Medulla oblongata (tissue), 1 donor: ENCODE results near the gene STIMATE.

Experiments
- DNase-seq: peaks from one replicate; pipeline ENCODE4 v3.0.0-alpha.2; 2015; ENCODE audit errors: extremely low spot score

STIMATE gene

DNA sequence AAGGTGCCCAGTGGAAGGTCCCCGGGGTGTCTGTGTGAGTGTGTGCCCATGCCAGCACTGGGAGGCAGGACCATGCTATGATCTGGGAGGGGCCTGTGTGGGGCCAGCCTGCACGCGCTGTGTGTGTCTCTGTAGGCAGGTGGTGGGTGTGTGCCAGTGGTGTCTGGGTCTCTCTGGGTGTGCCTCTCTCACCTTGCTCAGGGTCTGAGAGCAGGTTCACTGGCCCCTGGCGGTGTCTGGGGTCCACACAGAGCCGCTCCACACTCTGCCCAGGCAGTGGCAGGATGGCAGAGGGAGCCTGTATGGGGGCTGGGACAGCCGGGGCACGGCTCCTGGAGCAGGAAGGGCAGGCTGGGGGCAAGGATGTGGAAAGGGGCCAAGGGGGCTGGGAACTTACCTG, 79.5 kb downstream of the STIMATE start:
- no peak for DNase-seq

DNA sequence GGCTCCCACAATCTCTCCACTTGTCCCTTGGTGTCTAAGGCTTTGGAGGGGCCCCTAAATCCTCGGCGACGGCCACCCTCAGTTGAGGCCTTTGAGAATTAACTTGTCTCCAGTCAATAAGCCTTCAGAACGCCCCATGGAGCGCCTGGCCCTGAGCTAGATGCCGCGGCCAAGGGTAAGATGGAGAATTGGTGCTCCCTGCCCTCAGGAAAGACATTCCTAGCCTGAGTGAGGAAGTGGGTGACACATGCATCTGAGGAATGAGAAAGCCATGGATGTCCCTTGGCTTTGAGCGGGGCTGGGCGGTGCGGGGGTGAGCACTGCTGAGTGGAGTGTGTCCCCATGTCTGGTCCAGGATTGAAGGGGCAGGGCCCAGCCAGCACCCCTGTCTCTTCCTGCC, 80.1 kb downstream of the STIMATE start:
- DNase-seq = no peak

DNA sequence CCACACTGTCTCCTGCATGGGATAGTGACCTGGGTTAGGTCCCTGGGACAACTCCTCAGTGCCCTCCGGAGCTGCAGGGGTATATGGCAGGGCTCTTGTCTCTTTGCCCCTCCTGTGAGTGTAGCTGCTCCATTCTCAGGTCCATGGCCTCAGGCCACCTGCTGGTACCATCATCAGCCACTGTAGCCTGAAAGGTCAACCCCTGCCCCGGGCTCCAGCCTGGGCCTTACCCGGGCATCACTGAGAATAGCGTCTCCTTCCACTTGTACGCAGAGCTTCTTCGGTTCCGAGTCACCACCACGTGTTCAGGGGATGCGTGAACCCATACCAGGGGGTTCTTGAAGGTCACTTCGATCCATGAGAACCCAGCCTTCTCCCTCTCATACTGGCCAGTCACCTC, 80.7 kb downstream of the STIMATE start:
- DNase-seq = no peak

DNA sequence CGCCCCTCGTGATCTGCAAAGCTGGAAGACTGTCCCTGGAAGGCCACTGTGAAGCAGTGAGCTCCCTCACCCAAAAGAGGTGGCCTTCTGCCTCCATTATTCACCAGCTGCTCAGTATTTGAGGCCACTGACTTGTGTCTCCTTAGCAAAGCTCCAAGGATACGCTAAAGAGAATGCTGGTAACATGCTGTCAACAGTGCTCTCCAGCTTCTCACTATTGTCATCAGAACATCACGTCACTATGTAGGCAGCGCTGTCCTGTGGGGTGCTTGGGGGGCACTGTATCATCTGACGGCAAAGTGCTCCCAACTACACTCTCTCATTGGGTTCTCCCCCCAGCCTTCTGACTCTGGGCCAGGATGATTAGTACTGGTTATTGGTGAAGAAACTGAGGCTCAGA, 81.1 kb downstream of the STIMATE start:
- DNase-seq = no peak

DNA sequence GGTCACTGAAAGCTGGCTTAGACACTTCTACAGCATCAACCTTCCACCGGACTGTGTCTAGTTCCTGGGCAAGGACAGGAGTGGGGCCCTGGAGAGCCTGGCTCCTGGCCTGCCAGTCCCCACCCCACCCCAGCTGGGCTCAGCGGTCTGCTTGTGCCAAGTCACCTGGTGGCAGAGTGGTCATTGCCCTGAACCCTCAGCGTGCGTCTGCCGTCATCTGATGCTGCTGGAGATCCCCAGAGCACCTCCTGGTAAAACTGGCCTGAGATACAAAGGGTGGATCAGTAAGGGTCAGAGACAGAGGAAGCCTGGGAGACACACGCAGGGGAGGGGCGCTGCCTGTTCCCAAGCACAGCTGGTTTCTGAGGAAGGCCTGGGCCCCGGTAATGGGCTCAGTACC, 83.5 kb downstream of the STIMATE start:
- no peak for DNase-seq

DNA sequence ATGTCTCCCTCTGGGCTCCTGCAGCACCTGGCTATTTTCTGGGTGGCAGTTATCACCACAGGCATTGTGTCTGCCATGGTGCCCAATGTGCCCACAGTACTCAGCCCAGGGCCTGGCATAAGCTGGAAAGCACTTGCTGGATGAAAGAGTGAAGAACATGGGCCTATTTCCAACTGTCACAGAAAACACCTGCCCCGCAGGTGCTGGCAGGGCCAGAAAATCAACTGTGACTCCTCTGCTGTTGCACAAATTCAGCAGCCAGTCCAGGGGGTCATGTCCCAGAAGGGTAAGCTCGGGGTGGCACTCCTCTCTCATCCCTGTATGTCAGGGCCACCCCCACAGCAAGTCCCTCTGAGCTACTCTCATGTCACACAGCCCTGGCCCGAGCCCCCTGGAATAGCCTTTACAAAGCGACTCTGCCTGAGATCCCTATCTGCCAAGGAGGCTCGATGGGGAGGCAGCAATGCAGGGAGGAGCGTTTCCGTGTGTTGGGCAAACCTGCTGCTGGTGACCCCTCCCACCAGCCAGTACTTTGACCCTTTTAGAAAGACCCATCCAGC, 85.8 kb downstream of the STIMATE start:
- no peak for DNase-seq

DNA sequence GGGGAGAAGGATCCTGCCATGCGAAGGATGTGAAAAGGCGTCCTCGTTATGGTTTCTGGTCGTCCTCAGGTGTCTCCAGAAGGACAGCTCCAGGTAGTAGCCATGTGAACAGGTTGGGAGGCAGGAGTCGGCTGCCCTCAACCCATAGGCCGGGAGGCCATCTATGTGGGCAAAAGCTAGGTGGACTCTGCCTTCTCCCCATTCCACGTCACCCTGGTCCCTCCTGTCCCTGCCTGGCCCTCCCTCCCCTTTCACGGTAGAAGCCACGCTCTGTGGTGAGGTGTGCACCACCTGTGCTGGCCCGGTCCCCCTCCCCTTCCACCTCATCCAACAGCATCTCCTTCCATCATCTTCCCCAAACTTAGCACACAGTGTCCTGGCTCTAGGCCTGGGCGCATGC, 86.4 kb downstream of the STIMATE start:
- DNase-seq = no peak

DNA sequence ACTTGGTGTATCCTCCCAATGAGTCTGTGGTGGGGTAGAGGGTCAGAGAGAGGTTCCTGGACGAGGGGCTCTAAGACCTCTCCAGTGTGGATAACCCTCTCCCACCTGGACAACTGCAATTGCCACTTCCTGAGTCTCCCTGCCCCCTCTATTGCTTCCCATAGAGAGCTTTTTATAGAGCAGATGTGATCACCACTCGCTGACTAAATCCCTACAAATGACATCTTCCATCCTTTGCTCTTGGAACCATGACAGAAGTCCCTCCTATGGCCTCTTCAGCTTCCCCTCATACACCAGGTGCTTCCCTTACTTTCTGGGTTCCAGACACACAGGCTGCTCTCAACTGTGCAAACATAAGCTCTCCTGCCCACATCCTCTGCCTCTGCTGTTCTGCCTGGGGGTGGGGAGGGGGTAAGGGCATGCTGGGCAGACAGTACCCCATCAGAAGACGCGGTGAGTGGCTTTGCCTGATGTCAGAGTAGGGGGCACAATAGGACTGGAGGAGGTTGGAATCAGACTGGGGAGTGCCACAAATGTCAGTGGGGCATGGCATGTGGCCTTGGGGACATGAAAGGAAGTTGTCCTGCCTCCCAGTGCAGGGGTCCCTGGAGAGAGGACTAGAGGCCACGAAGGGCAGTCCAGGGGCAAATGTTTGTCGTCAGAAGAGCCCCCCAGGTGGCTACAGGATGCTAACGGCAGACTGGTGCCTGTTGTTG, 87.5 kb downstream of the STIMATE start:
- no peak for DNase-seq

DNA sequence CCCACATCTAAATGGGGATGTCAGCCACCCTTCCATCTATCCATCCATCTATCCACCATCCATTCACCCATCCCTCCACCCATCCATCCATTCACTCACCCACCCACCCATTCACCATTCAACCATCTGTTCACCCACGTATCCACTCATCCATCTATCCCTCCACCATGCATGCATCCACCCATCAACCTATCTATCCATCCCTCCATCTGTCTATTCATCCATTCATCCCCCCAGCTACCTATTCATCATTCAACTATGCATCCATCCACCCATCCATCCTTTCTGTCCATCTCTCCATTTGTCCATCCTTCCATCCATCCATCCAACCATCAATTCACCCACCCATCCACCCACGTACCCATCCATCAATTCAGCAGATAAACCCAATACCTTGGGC, 88.2 kb downstream of the STIMATE start:
- DNase-seq = no peak

DNA sequence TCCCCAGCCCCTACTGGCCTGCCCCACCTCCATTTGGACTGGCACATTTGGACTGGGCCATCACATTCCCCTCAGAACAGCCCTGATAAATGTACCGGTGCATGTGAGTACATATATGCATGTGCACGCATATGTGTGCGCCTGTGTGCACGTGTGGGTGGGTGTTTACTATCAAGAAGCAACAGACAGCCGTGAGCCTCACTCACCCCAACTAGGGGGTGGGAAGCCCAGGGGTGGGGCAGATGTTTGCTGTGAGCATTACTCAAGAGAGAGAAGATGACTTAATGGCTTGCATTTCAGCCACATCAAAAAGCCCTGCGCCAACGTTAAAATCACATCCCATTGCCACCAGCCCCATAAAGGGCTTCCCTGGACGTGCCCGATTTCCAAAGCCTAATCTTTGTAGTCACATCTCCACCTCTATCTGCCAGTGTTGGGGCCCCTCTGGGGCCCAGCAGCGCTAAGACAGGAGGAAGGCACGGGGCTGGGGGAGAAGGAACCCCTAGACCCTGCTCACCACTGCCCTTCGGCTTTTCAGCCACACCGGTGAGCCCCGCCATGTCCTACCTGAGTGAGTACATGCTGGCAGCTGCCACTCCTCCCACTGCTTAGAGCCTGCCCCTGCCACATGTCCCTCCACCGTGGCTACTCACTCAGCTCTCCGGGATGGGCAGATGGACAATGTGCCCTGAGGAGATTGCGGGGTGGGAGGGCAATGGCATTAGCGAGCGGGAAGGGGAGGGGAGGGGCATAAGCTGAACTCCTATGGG, 91.9 kb downstream of the STIMATE start:
- no peak for DNase-seq

DNA sequence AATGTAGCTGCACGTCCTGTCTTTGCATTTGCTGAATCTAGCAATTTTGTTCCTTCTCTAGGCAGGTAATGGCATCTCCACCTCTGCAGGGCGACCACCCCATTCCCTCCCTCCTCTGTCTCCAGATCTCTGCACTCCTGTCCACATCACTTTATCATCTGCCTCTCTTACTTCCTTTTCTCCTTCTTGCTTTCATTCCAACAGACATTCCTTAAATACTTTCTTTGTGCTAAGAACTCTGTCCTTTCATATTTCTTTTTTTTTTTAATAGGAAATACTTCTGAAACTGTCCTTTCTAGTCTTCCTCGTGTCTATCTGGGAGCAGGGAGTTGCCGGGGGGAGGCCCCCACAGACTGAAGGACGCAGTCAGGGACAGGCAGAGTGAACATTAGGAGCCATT, 95.5 kb downstream of the STIMATE start:
- no peak for DNase-seq

DNA sequence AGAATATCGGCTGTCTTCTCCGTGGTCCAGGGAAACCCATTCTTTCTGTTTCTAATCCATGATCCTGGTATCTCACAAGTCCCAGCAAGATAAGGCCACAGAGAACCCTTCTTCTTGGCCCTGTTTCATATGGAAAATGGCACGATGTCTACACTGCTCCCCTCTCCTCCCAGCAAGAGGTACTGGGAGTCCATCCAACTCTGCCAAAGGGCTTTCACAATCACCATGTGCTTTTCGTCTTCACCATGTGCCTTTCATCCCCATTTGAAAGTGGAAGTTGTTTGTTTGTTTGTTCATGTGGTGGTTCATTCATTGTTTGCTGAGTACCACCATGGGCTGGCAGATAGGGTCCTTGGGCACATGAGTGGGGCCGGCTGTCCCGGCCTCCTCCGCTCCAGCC, 97.3 kb downstream of the STIMATE start:
- DNase-seq = no peak

DNA sequence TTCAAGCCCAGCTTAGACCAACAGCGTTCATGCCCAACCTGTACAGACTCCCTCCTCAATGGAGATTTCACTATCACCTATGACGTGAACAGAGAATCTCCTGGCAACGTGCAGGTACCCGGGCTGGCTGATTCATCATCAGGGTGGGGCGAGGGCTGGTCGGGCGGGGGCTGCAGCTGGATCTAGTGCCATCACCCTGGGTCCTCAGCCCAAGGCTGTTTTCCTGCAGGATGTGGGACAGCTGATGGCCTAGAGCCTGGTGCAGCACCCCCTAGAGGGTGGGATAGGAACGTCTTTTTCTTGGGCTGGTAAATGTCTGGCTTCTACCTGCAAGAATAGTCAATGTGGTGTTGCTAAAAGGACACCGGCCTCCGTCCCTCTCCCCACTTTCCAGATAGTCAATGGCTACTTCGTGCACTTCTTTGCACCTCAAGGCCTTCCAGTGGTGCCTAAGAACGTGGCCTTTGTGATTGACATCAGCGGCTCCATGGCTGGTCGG, 98.3 kb downstream of the STIMATE start:
- no peak for DNase-seq

DNA sequence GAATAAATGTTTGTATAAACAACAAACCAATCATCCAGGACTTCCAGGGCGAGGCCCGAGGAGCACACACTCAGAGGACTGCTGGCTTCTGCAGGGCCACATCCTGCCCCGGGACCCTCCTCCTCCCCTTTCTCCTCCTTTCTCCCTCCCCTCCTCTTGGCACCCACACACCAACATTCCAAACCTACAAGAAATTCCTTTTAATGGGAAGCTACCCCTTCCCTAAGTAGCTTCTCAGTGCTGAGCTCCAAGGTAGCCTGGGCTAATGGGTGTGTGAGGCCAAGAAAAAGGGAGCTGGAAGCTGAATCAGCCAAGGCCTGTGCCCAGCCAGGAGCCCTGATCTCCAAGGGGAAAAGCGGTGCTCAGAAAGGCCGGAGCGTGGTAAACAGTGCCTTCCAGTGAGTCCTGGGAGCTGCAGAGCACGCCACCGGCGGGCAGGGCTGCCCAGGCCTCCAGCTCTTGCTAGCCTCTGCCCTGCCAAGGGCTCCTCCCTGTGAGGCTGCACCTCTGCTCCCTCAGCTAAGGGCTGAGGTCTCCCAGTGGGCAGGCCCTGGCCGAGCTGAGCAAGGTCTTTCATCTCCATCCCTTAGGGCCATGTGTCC, 98.9 kb downstream of the STIMATE start:
- DNase-seq = no peak

DNA sequence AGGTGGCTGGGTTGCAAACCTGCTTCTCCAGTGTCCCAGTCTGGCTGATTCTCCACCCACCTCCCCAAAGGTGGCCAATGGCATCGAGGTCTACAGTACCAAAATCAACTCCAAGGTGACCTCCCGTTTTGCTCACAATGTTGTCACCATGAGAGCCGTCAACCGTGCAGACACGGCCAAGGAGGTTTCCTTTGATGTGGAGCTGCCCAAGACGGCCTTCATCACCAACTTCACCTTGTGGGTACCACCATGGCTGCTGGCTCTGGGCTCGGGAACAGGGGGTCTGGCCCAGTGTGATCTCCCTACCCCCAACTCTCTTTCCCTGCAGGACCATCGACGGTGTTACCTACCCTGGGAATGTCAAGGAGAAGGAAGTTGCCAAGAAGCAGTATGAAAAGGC, 100.9 kb downstream of the STIMATE start:
- no peak for DNase-seq

DNA sequence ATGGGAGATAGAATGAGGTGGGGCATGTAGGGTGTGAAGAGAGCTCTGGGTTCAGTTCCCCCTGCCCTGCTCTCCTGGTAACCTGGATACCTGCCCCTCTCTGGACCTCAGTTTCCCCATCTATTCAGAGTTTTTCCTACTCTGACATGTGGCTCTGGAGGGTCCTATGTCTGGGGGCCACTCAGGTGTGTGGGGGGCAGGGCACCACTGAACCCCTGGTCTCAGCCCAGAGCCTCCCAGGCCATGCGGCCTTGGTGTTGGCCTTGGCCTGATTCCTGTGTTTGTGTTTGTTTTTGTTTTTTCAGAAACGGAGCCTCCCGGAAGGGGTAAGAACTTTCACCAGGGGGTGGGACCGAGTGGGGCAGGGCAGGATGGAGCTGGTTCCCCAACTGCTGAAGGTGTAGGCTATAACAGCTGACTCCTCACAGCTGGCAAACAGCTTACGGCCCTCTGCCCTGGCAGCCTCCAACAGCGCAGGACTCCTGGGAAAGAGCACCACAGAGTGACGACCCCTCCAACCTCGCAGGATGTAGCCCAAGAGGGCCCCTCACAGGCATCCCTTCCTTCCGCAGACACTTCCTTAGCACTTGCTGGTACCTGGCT, 101.9 kb downstream of the STIMATE start:
- DNase-seq = no peak

DNA sequence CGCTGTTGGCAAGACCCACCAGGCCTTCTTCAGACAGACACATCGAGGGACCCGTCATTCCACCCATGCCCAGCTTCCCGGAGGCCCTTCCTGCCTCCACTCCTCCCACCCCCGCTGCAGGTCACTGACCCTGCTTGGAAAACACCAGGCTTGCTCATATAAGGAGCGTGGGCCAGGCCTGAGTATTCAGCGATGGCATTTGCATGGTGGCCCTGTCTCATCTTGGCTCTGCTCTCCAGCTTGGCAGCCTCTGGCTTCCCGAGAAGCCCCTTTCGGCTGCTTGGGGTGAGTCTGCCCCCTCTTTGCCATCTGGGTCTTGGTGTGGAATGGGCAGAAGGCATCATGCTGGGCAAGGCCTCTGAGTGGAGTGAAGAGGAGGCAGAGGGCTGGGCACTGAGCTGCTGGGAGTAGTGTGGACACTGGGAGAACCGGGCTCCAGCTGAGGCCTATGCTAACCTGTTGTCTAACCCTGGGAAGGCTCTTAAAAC, 102.7 kb downstream of the STIMATE start, which contains the start of gene ITIH3:
TSS of gene ITIH3 (plus strand) at position 185 of the 488 bp plus-strand sequence. CDS start at position 193, 8 bp downstream.
- no peak for DNase-seq

DNA sequence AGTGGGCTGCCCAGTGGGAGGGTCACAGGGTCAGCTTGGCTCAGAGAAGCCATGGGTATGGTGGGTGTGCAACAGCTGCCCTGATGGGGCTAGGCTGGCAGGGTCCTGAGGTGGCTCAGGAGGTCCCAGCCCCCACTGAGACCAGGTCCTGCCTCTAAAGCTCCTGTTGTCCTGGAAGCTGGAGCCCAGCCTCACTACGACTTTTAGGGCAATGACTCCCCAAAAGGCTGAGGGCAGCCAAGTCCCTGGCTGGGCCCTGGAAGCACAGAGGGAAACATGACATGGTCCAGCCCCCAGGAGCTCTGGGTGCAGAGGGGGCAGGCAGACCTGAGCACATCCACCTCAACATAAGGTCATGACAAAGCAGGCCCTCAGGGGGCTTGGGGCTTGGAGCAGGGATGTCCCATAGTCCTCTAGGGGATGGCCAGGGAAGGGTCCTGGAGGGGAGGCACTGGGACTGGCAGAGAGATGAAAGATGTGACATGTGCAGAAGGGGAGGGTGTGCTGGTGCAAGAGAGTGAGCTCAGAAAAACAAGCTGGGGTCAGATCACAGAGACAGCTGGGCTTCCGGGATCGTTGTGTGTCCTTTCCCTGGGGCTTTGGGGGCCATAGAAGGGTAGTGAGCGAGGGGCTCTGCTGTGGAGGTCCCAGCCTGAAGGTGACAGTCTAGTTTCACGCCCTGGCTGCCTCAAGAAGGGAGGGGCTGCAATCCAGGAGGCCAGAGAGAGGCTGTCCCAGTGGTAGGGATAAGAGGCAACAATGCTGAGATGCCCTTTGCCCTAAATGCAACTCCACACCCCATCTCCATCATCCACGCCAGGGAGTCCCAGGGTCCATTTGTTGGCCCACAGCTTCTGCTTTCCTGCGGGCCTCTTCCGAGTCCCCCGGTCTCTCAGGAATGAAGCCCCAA, 103.4 kb downstream of the STIMATE start:
- no peak for DNase-seq

DNA sequence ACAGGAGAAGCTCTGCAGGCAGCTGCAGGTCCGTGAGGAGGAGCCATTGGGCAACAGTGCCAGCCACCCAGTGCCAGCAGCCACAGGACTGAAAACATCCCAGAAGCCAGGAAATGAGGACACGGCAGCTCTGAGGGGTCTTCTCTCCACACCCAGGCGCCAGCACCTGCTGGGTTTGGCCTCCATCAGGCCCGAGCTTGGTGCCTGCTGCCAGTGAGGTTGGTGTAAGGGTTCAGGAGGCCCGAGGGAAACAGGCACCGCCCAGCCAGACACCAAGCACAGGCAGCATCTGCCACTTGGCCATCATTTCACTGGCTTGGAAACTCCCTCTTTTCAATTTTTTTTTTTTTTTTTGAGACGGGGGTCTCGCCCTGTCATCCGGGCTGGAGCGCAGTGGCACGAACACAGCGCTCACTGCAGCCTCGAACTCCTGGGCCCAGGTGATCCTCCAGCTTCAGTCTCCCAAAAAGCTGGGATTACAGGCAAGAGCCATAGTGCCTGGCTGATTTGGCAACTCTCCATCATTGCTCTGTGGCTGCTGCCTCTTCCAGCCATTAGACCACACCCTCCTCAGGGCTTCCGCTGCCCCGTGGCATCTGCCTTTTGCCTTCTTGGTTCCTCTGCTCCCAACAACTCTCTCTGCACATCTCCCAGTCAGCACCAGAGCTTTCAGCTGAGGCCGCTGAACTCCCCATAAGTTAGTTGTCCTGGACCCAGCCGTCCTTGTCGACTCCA, 104.2 kb downstream of the STIMATE start:
- DNase-seq = no peak

DNA sequence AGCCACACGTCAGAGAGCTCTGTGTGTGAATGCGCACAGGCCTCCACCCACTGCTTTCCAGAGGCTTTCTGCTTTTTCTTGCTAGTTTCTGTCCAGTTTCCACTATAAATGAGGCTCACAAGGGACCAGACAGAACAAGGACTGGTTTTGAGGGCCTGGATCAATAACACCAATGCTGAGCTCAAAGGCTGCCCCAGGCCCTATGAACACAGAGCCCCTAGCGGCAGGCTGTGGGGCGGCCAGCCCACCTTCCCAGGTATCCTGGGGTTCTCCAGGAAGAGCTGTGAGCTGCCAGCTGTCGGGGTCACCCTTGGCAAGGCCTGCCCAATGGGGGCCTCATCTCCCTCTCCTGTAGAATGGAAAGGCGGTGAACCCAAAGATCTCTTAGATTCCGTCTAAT, 104.9 kb downstream of the STIMATE start:
- no peak for DNase-seq
